HG02973 (cell line): ENCODE measurements around the gene ATP2B2.

Experiments
- ATAC-seq: cut with Tn5 transposase; IDR thresholded peaks from one replicate; pipeline ENCODE4 v1.9.1; 2021; ENCODE audit warnings: moderate library complexity; ENCODE audit not compliant: unreplicated experiment

Gene ATP2B2

DNA sequence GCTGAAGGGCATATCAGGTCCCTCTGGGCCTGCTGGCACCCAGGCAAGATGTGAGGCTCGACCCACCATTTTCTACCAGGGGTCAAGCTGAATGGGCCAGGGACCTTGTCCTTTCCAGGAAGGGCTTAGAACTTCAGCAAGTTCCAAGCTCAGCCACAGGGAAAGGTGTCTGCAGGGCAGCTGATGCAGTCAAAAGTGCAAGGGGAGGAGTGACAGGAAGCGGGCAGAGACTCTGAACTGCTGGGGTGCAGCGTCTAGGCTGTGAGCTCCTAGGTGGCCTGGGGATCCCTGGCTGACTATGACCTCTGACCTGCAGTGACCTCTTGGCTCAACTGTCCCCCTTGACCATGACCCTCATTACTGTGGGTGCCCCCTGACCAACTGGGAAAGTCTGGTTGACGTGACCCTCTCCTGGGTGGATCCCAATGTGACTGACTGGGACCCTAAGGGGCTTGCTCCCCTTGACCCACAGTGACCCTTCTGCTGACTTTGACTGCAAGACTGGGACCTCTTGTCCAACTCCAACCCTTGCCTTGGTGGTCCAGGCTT lies 170.1 kb downstream of the ATP2B2 start:
- ATAC-seq = no peak

DNA sequence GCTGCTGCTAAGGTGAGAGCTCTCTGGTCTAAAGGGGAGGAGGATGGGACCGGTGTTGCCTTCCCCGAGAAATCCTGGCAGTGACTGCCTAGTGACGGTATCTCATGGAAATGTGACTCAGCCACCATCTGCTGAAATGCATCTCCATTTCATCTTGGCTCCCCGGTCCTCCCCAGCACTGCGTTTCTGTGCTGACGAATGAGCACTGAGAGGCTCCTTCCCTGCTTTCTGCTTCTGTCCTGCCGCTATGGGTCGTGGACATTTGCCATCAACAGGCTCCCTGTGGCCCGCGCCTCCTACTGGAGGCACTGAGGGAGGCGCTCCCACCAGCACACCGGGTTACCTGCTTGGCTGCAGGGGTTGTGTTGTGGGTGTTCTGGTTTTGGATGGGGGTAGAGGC lies 170.9 kb downstream of the ATP2B2 start:
- no peak for ATAC-seq

GRCh38 chr3:10334042-10334441 lies 171.3 kb downstream of the ATP2B2 start:
- ATAC-seq = no peak

DNA sequence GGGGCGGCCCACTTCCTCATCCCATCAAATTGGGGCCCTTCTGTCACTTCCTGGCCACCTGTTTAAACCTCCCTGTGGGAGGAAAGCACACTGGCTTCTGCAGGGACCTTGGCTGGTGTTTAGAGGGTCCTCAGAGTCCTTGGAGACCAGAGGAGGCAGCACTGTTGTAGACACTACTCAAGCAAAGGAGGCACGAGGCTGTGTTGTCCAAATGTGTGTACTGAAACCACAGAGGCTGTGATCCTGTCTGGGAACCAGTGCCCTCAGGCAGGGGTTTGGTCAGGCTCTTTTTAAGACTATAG lies 172.1 kb downstream of the ATP2B2 start:
- ATAC-seq = no peak

- ATAC-seq = no peak
These were observed 172.7 kb downstream of the ATP2B2 start for GRCh38 chr3:10332481-10333348.

- no peak for ATAC-seq
These were observed 174.1 kb downstream of the ATP2B2 start for GRCh38 chr3:10331320-10331719.

GRCh38 chr3:10330319-10330718 lies 175.1 kb downstream of the ATP2B2 start:
- ATAC-seq = no peak

DNA sequence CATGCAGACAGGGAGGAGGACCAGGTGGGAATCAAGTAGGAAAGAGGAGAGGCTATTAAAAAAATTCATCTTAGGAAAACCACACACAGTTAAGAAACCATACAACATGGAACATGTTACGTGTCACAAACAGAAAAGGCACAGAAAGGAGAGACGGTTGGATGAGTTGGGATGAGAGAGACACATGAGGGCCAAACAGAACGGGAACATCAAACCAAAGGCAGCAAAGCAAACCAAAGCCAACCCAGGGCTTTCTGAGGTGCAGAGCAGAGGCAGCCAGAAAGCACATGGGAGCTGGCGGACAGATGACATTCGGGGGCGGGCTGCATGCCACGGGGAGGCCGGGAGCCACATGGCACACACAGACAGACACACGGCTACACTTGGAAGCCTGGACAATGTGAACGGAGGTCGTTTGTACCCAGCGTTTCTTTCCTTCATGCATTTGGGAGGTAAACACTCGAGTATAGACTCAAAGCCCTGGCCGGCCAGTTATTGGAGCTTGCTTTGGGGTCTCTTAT lies 175.8 kb downstream of the ATP2B2 start:
- ATAC-seq = no peak

GRCh38 chr3:10328460-10329071 lies 176.8 kb downstream of the ATP2B2 start:
- ATAC-seq = no peak

DNA sequence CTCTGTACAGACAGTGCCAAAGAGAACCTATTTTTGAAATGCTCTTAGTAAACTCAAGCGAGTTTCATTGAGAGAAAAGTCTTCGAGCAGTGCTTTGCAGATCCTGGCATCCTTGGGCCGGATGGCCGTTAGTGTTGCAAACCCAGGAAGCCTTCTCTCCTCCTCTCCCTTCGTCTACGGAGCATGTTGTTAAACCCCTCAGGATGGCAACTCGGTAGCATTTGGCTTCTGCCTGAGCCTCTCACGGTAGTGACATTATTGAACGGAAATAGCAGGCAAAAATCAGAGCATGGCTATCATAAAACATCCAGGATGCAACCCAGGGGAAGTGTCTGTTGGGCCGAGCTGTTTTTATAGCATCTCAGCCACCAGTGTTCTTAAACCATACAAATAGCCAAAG lies 177.8 kb downstream of the ATP2B2 start:
- ATAC-seq = no peak

- ATAC-seq = no peak
These were observed 183.1 kb downstream of the ATP2B2 start for GRCh38 chr3:10322352-10322710.

GRCh38 chr3:10321630-10322351 lies 183.6 kb downstream of the ATP2B2 start:
- ATAC-seq = no peak

DNA sequence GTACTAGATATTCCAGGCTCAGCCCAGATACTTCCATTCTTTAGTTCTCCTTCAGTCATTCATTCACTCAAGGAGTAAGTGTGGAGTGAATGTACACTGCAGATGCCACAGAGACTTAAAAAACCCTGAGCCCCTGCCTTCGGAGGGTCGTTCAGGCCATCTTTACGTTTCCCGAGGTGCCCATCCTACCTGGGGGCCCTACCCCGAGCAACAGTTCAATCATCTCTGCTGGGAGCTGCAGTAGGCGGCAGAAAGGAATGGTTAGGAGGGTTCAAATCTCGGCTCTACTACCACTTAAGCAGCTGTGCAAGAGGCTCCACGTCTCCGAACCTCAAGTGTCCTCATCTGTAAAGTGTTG lies 185.1 kb downstream of the ATP2B2 start:
- no peak for ATAC-seq

- no peak for ATAC-seq
These were observed 185.6 kb downstream of the ATP2B2 start for GRCh38 chr3:10319804-10320203.

DNA sequence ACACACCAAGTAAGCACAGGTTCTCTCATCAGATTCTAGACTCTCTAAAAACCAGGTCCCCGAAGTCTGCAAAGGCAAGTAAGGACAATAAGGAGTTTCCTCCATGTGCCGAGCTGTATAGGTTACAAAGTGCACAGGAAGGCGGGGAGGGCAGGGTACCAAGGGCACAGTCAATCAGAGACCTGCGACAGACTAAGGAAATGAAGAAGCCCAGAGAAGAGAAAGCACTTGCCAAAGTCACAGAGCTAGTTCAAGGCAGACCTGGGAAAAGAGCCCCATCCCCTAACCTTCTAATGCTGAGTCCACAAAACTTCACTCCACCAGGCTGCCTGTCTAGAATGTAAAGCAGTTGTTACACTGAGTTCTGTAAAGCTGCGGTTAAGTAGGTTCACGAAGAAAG lies 186.1 kb downstream of the ATP2B2 start:
- no peak for ATAC-seq

- no peak for ATAC-seq
These were observed 187.4 kb downstream of the ATP2B2 start for GRCh38 chr3:10317961-10318350.

DNA sequence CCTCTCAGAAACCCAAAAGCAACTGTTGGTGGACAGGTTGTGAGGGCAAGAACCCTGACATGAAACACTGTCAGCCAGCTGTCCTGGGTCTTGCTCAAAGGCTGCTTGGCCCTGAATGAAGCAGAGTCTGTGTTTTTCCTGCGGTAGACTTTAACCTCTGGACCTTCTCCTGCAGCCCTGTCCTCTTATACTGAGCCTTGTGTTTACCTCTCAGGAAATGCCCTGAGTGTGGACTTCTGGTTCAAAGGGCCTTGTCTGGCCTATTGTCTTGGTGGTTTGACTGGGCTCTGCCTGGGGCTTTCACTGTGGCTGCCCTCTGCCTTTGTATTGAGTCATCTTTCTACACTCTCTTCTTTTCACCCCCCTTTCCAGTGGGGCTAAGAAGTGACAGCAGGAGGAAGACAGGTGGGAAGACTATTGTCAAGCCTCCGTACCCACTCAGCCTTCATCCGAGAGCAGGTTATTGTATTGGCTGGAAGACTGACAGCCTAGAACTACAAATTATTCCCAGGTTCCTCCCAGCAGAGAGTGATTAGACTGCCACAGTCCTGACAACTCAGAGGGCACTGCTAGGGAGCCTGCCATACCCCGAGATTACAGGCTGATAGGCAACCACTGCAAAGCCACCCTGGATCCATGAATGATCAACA lies 187.9 kb downstream of the ATP2B2 start:
- no peak for ATAC-seq

- ATAC-seq = no peak
These were observed 189.5 kb downstream of the ATP2B2 start for GRCh38 chr3:10315771-10316344.

DNA sequence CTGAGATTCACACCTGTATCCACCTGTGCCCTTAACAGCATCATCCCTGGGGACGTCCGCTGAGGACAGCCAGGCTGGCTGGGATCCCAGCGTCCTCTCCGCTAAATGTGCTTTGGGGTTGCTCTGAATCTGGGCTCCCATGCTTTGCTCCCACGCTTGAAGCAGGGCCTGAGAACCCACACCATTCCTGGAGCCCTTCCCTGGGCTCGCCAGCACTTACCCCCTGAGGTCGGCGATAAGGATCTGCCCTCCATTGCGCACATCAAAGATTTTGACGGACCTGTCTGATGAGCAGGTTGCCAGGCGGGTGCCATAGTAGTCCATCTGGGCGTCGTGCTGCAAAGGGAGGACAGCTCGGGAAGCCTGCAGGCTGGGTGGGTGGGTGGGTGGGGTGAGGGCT lies 190.3 kb downstream of the ATP2B2 start:
- ATAC-seq = no peak

DNA sequence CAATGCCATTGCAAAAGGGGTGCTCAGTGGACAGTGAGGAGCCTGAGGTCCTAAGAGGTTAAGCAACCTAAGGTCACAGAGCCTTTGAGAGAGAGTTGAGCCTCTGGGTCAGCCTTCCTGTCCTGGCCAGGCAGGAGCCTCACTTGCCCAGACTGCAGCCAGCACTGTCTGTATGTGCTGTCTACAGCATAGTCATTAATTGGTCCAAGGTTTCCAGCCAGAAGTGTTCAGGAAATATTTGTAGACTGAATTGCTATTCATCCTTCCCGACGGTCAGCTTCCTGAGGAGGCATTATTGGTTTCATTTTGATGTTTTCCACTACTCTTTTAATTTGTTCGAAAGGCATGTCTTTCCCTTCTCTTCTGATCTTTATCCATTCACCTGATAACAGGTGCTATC lies 192.5 kb downstream of the ATP2B2 start:
- ATAC-seq = no peak

- ATAC-seq = no peak
These were observed 193.0 kb downstream of the ATP2B2 start for GRCh38 chr3:10312391-10312790.
